Activated CD4-positive, alpha-beta T cell treated with anti-CD3 and anti-CD28 coated beads for 36 hours (primary cell): ENCODE measurements around the gene DSCAML1. TPM values are rescaled to one million over a fixed set of nuclear protein-coding genes. Genes with fewer than 3 reads are reported as not detected.

ENCODE experiments used
- ATAC-seq: fragments of 200-7000 bp; cut with Tn5 transposase; one replicate; pipeline ENCODE4 v1.10.0; 2021; ENCODE audit warnings: mild to moderate bottlenecking, moderate library complexity
- CTCF ChIA-PET: fragments of 350-600 bp; sonication (Branson Sonifier 250); formaldehyde crosslinking; loops from one replicate; lab custom pipeline; 2021; ENCODE audit warnings: antibody characterized with exemption; lab: Charles Lee
- POLR2A ChIA-PET: fragments of 350-600 bp; sonication (Branson Sonifier 250); formaldehyde crosslinking; loops from one replicate; lab custom pipeline; 2021; ENCODE audit warnings: antibody characterized with exemption, inconsistent platforms; lab: Charles Lee
- DNase-seq: peaks from one replicate; pipeline ENCODE4 v3.0.0-alpha.2; 2020
- H3K27ac Mint-ChIP-seq: one replicate; pipeline ENCODE4 v1.8.0; 2021; ENCODE audit warnings: mixed read lengths
- H3K27me3 Mint-ChIP-seq: one replicate; pipeline ENCODE4 v1.8.0; 2021; ENCODE audit warnings: mixed read lengths
- H3K36me3 Mint-ChIP-seq: one replicate; pipeline ENCODE4 v1.8.0; 2021; ENCODE audit warnings: low read depth, mixed read lengths
- H3K4me1 Mint-ChIP-seq: one replicate; pipeline ENCODE4 v1.8.0; 2021; ENCODE audit warnings: mixed read lengths
- H3K4me3 Mint-ChIP-seq: one replicate; pipeline ENCODE4 v1.8.0; 2021; ENCODE audit warnings: mild to moderate bottlenecking, moderate library complexity, mixed read lengths
- H3K9me3 Mint-ChIP-seq: one replicate; pipeline ENCODE4 v1.8.0; 2021; ENCODE audit warnings: low read depth, mixed read lengths
- intact Hi-C, 2 experiments: fragments of 100-400 bp; cut with DNase I in 1 of 2; cut with micrococcal nuclease in 1 of 2; formaldehyde crosslinking; loops; one replicate each; pipeline versions ENCODE4 v1.14.2 to v1.15.1; 2022 to 2024; cut with DNase I, micrococcal nuclease
- total RNA-seq, 2 experiments: library from RNA; stranded (reverse); gene quantifications; one replicate each; pipeline ENCODE4 v1.2.3, GENCODE V29; 2021

The DSCAML1 gene
- total RNA-seq, 2 experiments from 2014 or later = 0.05 to 0.67 TPM

DNA sequence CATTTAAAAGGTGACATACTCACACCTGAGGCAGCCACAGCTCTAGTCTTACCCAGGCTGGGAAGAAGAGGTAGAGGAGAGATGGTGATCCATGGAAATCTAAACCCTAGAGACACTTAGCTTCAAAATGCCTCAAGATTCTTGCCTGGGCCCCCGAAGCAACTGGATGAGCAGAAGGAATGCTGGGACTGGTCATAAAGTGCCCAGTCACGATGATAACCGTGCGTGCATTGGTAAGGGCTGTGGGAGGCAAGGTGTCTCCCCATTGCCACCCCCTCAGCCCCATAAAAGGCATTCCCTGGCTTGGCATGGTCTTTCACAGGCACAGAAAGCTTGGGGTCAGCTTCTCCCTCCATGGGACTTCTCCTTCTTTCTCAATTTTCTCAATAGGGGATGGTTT lies 144.5 kb downstream of the DSCAML1 start:
- no peak for DNase-seq
- CTCF ChIA-PET = interaction anchor here (0.6 kb wide), 1 partner anchor 224 kb away, joined by 5 read pairs; the partner anchor contains the start of gene FXYD6
- no peaks in the 10 kb centered on the region for H3K9me3 Mint-ChIP-seq

DNA sequence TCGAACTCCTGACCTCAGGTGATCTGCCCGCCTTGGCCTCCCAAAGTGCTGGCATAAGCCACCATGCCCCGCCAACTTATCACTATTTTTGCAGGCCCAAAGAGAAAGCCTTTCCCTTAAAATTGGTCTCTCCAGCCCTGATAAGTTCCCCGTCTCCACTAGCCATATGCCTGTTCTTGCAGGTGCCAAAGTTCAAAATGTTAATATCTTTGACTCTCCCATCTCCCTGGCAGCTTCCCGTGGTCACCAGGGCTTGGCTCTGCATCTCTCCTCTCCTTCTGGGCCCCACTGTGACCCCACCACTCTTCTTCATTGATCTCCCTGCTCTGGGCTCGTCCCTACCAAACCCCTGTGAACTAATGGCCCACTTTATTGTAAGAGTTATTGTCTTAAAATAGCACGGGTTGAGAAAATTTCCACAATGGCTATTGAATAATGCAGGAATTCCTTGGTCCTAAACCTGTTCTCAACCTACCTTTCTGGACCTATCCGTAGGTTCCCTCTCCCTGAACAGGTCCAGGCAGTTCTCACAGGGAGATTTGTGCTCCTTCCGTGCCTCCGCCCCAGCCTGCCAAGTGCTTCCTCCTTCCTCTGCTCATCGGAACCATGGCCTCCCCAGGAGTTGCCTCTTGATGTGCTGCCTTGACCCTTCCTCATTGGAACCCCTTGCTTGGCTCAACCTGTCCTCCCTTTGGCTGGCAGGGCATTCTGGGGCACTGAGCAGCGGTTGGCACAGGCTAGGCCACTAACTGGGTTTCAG lies 147.5 kb downstream of the DSCAML1 start:
- no peak overlapping the region for H3K27ac Mint-ChIP-seq
- intact Hi-C loops = no loop called here
- POLR2A ChIA-PET = no interaction called here
- H3K36me3 Mint-ChIP-seq = no peaks in the 10 kb centered on the region
- no peaks in the 10 kb centered on the region for H3K9me3 Mint-ChIP-seq
- no peak overlapping the region for H3K4me3 Mint-ChIP-seq
- CTCF ChIA-PET = no interaction called here
- ATAC-seq = no peak
- H3K4me1 Mint-ChIP-seq = no peaks in the 10 kb centered on the region
- no peaks in the 10 kb centered on the region for H3K27me3 Mint-ChIP-seq
- no peak for DNase-seq

More for the DNA sequence above, 144.5 kb downstream of the DSCAML1 start:
- POLR2A ChIA-PET = no interaction called here
- no peak overlapping the region for H3K27ac Mint-ChIP-seq
- H3K36me3 Mint-ChIP-seq = no peaks in the 10 kb centered on the region
- H3K27me3 Mint-ChIP-seq = no peaks in the 10 kb centered on the region
- intact Hi-C loops = no loop called here
- H3K4me1 Mint-ChIP-seq = no peaks in the 10 kb centered on the region
- no peak for ATAC-seq
- no peak overlapping the region for H3K4me3 Mint-ChIP-seq

DNA sequence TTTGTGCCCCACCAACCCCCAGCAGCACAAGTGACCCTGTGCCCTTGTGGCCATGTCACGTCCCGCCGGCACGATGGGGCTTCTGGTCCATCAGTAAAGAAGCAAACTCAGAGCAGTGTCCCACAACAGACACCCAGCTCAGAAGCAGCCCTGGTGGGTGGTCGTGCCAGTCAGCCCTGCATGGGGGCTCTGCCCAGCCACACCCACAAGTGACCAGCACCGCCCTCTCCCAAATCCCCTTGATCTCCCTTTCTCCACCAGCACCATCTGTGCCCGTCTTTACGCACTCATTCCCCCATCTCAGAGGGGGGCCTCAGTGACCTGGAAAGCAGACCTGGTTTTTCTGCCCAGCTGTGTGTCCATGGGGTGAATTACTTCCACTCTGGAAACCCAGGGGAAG lies 149.1 kb downstream of the DSCAML1 start:
- H3K4me1 Mint-ChIP-seq = no peaks in the 10 kb centered on the region
- ChIA-PET POLR2A (no interaction called here), CTCF (no interaction called here)
- H3K27ac Mint-ChIP-seq = no peak overlapping the region
- H3K9me3 Mint-ChIP-seq = no peaks in the 10 kb centered on the region
- no peaks in the 10 kb centered on the region for H3K36me3 Mint-ChIP-seq
- DNase-seq (no peak), ATAC-seq (no peak)
- no peak overlapping the region for H3K4me3 Mint-ChIP-seq
- intact Hi-C loops = no loop called here
- H3K27me3 Mint-ChIP-seq = peaks cover 1% of the 10 kb centered on the region

DNA sequence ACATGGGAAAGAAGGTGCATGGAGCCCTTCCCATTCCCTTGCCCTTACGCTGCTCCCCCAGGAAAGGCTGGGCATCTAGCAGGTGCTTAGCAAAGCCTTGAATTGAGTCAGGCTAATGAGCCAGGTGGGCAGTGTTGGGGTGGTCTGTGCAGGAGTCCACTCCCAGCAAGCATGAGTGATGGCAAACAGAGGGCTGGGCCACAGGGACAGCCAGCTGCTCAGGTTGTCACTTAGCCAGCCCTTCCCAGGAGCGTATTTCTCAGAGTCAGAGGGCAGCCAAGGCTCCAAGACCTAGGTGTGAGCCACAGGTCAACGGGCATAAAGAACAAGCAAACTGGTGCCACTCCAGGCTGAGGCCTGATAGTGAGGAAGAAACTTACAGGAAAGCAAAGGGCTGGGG lies 149.8 kb downstream of the DSCAML1 start:
- intact Hi-C loops = no loop called here
- no peak overlapping the region for H3K27ac Mint-ChIP-seq
- no peaks in the 10 kb centered on the region for H3K36me3 Mint-ChIP-seq
- DNase-seq (no peak), ATAC-seq (no peak)
- no peaks in the 10 kb centered on the region for H3K9me3 Mint-ChIP-seq
- ChIA-PET POLR2A (no interaction called here), CTCF (no interaction called here)
- H3K4me3 Mint-ChIP-seq = no peak overlapping the region
- H3K4me1 Mint-ChIP-seq = no peaks in the 10 kb centered on the region
- peaks cover 2% of the 10 kb centered on the region for H3K27me3 Mint-ChIP-seq

DNA sequence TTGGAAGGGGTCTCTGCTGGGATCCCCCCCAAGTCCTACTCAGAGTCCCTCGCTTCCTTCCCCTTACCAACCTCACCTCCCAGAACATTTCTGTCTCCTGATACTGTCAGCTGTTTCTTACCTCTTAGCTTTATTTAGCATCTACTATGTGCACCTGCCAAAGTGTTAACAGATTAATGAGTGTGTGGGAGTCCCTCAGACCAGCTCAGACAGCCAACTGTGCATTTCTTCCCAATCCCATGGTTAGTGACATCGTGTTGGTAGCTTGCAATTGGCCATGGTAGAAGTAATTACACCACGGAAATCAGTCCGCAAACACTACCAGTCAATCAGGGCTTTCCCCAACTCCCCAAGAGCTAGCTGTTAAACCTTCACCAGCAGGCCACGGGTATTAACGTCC lies 150.6 kb downstream of the DSCAML1 start:
- Mint-ChIP-seq H3K9me3 (no peaks in the 10 kb centered on the region), H3K27ac (no peak overlapping the region), H3K4me3 (no peak overlapping the region), H3K4me1 (no peaks in the 10 kb centered on the region), H3K27me3 (peaks cover 2% of the 10 kb centered on the region), H3K36me3 (no peaks in the 10 kb centered on the region)
- no peak for DNase-seq
- POLR2A ChIA-PET = no interaction called here
- intact Hi-C loops = no loop called here
- CTCF ChIA-PET = interaction anchor here (1.5 kb wide), 1 partner anchor 220 kb away, joined by 3 read pairs; no protein-coding TSS in a partner anchor
- ATAC-seq = no peak

DNA sequence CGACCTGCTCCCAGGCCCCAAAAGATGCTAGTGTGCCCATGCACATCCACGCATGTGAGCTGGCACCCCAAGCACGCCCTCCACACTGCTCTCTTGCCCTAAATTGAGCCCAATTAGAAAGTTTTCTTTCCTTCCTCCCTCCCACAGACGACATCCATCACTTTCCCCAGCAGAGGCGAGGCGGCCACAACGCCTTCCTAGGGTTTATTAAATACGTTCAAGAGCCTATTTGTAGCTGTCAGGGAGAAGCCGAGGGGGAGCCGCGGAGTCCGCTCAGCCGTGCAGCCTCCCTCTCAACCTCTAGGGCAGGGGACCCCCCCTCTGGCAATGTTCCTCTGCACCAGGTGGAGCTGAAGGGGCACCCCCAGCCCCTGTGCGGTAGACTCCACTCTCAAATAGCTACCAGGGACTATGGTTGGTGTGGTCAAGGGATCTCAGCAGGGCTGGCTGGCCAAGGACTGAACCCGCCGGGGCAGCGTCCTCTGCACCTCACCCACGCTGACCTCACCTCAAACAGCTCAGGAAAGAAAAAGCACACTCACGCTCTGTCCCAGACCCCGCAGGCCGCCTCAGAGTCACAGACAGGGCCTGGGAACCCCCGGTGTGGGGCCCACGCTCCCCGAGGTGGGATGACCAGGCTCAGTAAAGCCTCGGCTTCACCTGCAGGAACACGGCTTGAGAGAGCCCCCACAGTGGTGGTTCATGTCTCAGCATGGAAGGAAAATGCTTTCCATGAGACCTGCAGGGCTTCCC lies 152.4 kb downstream of the DSCAML1 start:
- Mint-ChIP-seq H3K4me3 (no peak overlapping the region), H3K36me3 (no peaks in the 10 kb centered on the region), H3K27ac (no peak overlapping the region), H3K4me1 (no peaks in the 10 kb centered on the region), H3K9me3 (no peaks in the 10 kb centered on the region), H3K27me3 (peaks cover 2% of the 10 kb centered on the region)
- intact Hi-C loops = no loop called here
- ATAC-seq = no peak
- ChIA-PET CTCF (no interaction called here), POLR2A (no interaction called here)
- DNase-seq = no peak

DNA sequence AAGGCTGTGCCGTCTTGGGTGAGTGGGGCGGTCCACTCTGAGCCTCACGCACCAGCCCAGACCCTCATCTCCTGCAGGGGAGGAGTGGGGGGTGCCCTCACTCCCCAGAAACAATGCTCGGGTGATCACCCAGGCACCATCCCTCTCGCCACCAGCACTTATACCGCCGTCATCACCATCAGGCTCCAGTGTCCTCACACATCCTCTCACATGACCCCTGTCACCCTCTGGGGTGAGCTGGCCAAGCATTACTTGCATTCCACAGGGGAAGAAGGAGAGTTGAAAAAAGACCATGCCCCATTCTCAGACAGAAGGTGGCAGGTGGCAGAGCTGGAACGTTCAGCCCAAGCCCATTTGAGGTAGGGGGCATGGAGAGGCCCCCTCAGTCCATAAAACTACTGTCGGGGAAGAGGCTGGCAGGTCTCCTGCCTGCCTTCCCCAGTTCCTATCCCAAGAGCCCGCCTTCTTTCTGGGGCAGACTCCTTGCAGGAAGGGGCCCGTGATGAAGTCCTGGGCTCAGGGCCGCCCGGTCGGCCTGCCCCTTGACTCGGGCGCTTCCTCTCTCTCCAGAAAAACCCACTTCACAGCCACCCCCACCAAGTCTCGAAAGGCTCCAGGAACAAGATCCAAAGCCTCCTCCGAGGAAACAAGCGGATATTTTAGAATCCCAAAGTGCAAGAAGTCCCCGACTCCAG lies 153.3 kb downstream of the DSCAML1 start:
- Mint-ChIP-seq H3K4me3 (no peak overlapping the region), H3K27ac (no peak overlapping the region), H3K36me3 (no peaks in the 10 kb centered on the region), H3K9me3 (no peaks in the 10 kb centered on the region), H3K27me3 (peaks cover 2% of the 10 kb centered on the region), H3K4me1 (no peaks in the 10 kb centered on the region)
- ChIA-PET POLR2A (no interaction called here), CTCF (interaction anchor here (0.8 to 1.7 kb wide), 2 partner anchors 23 to 31 kb away, joined by 3 to 4 read pairs; no protein-coding TSS in a partner anchor)
- intact Hi-C loops = no loop called here
- DNase-seq (no peak), ATAC-seq (no peak)

DNA sequence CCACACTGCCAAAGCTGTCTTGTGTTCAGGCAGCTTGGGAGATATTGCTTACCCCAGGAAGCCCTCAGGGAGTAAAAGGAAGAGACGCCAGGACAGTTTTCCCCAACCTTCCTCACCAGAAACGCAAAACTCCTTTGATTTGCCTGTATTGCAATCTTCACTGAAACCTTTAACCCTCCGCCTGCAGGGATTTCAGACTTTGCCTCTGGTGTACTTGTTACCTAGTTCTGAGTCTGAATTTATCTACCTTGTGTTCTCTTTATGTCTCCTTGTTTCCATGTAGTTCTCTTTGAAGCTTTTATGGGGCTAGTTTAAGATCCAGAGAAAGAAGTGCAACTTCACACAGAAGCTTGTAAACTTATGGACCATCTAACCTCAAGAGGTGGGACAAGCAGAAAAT lies 154.2 kb downstream of the DSCAML1 start:
- Mint-ChIP-seq H3K36me3 (no peaks in the 10 kb centered on the region), H3K27me3 (peaks cover 4% of the 10 kb centered on the region), H3K9me3 (no peaks in the 10 kb centered on the region), H3K4me1 (no peaks in the 10 kb centered on the region), H3K27ac (no peak overlapping the region), H3K4me3 (no peak overlapping the region)
- ATAC-seq (no peak), DNase-seq (no peak)
- intact Hi-C loops = no loop called here
- POLR2A ChIA-PET = no interaction called here
- CTCF ChIA-PET = interaction anchor here (0.8 to 1.7 kb wide), 2 partner anchors 22 to 30 kb away, joined by 3 to 4 read pairs; no protein-coding TSS in a partner anchor

DNA sequence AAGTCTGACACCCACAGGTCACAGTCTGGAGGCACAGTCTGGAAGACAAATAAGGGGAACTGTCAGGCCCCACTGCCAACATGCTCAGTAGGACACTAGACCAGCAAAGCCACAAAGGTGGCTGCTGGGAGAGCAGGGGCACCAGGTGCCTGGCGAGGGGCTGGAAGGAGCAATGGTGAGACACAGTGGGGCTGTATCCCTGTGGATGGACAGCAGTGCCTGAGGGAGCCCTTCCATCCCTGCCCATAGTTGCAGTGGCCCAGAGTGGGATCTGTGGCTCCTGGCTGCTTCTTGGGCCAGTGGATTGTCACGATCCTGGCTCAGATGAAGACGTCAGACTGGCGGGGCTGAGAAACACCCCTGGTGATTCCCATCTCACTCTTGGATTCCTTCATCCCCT lies 154.6 kb downstream of the DSCAML1 start:
- peaks cover 4% of the 10 kb centered on the region for H3K27me3 Mint-ChIP-seq
- intact Hi-C loops = no loop called here
- H3K36me3 Mint-ChIP-seq = no peaks in the 10 kb centered on the region
- H3K9me3 Mint-ChIP-seq = no peaks in the 10 kb centered on the region
- DNase-seq (no peak), ATAC-seq (no peak)
- ChIA-PET CTCF (interaction anchor here (1.7 kb wide), 1 partner anchor 21 kb away, joined by 4 read pairs; no protein-coding TSS in a partner anchor), POLR2A (no interaction called here)
- no peaks in the 10 kb centered on the region for H3K4me1 Mint-ChIP-seq
- H3K4me3 Mint-ChIP-seq = no peak overlapping the region
- H3K27ac Mint-ChIP-seq = no peak overlapping the region

DNA sequence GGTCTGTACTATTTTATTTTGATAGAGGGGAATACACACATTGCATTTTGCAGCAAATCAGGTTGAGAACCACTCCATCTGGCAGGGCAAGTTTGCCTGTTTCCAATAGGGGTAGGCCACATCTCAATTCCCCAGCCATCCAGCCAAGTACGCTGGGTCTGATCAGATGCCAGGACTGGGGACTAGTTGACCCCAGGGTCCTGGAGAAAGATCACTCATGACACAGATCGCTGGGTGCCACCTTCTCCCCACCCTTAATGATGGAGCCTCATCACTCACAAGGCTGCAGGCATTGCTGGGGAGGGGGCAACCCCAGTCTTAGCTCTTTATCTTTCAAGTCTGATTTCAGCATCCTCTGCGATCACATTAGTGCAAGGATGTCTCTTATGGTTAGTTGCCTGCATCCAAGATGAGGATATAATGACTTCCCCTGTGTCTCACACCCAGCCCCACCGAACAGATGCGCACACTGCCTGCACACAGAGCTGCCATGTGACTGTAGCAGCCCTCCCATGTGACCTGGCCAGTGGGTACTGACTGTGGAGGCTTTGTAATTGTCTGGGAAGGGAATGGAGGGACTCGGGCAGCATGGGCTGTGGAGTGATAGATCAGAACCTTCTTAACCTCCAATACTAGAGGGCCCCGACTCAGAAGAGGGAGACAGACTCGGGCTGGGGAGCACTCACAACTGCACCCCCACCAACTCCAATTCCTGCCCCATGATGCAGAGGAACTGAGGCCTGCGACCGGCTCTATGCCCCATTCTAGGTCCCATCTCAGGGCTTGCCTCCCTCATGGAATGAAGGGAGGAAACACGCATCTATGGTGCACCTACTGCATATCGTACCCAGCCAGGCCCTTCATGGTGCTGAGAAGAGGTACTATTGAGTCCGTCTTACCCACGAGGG lies 155.8 kb downstream of the DSCAML1 start:
- intact Hi-C loops = no loop called here
- DNase-seq (no peak), ATAC-seq (no peak)
- Mint-ChIP-seq H3K9me3 (no peaks in the 10 kb centered on the region), H3K27me3 (peaks cover 4% of the 10 kb centered on the region), H3K4me1 (no peaks in the 10 kb centered on the region), H3K4me3 (no peak overlapping the region), H3K36me3 (no peaks in the 10 kb centered on the region), H3K27ac (no peak overlapping the region)
- ChIA-PET POLR2A (no interaction called here), CTCF (no interaction called here)

DNA sequence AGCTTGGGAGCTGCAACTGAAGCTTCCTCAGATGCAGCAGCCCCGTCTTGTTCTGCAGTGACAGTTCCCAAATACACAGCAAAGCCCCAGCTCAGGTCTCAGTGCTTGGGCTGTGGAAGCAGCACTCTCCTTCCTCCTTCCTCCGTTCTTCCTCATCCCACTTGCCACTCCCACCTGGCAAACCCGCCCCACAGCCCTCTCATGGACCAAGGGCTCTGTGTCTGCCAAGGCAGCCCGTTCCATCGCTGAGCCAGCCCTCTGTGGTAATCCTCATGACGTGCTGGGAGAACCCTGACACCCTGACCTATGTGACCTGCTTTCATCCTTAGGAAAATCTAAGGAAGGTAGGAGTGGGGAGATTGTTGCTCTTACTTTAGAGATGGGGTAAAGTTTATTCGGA lies 157.0 kb downstream of the DSCAML1 start:
- POLR2A ChIA-PET = no interaction called here
- Mint-ChIP-seq H3K4me3 (no peak overlapping the region), H3K27ac (no peak overlapping the region), H3K27me3 (peaks cover 4% of the 10 kb centered on the region), H3K9me3 (no peaks in the 10 kb centered on the region), H3K36me3 (no peaks in the 10 kb centered on the region), H3K4me1 (no peaks in the 10 kb centered on the region)
- DNase-seq = no peak
- CTCF ChIA-PET = no interaction called here
- intact Hi-C loops = no loop called here
- no peak for ATAC-seq
